K562 (cell line): Measurements from ENCODE around the gene ATXN1. TPM values are rescaled to one million over a fixed set of nuclear protein-coding genes. Genes with fewer than 3 reads are reported as not detected.

Experiments used
- DPF2 ChIP-seq: fragments of 450-650 bp; IDR thresholded peaks from 2 replicates; pipeline ENCODE4 v1.6.1; 2016
- FOS ChIP-seq: IDR thresholded peaks from 3 replicates; pipeline ENCODE4 v1.6.1; 2011; ENCODE audit not compliant: insufficient read length; ENCODE audit errors: extremely low read depth
- FOXK1 ChIP-seq: sonication (generic); formaldehyde crosslinking; IDR thresholded peaks from 2 replicates; pipeline ENCODE4 v1.8.0; 2022; ENCODE audit warnings: missing genetic modification reagents, mild to moderate bottlenecking, borderline replicate concordance
- GTF3C2 ChIP-seq: IDR thresholded peaks from 3 replicates; pipeline ENCODE4 v1.6.1; 2011; ENCODE audit warnings: borderline replicate concordance, mild to moderate bottlenecking, moderate library complexity; ENCODE audit not compliant: insufficient read length; ENCODE audit errors: extremely low read depth
- MGA ChIP-seq: fragments of 450-650 bp; IDR thresholded peaks from 2 replicates; pipeline ENCODE4 v1.6.1; 2016; ENCODE audit warnings: mild to moderate bottlenecking, moderate library complexity
- RBM39 ChIP-seq: fragments of 200-400 bp; formaldehyde crosslinking; optimal IDR thresholded peaks from 2 replicates; pipeline ENCODE3; 2018; ENCODE audit warnings: low read depth, low read length
- STAG1 ChIP-seq: sonication (generic); formaldehyde crosslinking; IDR thresholded peaks from 2 replicates; pipeline ENCODE4 v1.5.0; 2020; ENCODE audit warnings: missing genetic modification reagents, borderline replicate concordance
- ZKSCAN8 ChIP-seq: fragments of 200-800 bp; sonication (Bioruptor generic); IDR thresholded peaks from 2 replicates; pipeline ENCODE4 v1.6.1; 2016; ENCODE audit warnings: missing genetic modification characterization, missing compliant biosample characterization
- ZNF143 ChIP-seq: sonication (generic); formaldehyde crosslinking; IDR thresholded peaks from 2 replicates; pipeline ENCODE4 v1.9.0; 2022; ENCODE audit warnings: mild to moderate bottlenecking, missing genetic modification reagents
- ZNF212 ChIP-seq: fragments of 450-650 bp; formaldehyde crosslinking; IDR thresholded peaks from 2 replicates; pipeline ENCODE4 v1.4.0; 2020; ENCODE audit warnings: mild to moderate bottlenecking
- ZNF282 ChIP-seq: sonication (generic); formaldehyde crosslinking; IDR thresholded peaks from 2 replicates; pipeline ENCODE4 v1.8.1; 2023; ENCODE audit warnings: missing genetic modification reagents
- polyA plus RNA-seq, 8 experiments: library from polyadenylated mRNA; depleted of rRNA in 4 of 8; stranded (reverse) in 5 of 8; unstranded in 3 of 8; fragments of >200 nt; fragmentation: Nextera tagmentation in 2 of 8; fragmentation: Illumina TruSeq in 1 of 8; extraction: Ambion mirVana in 2 of 8; extraction: Trizol in 1 of 8; gene quantifications; 2 replicates each; pipeline versions ENCODE4 v1.2.1 to v1.2.3, GENCODE V29; 2011 to 2014; ENCODE audit warnings: inconsistent platforms in 1 of 8, missing spikeins in 1 of 8
- total RNA-seq, 7 experiments: library from RNA; depleted of rRNA in 6 of 7; stranded (reverse); fragments of >200 nt in 6 of 7; fragmentation: Illumina TruSeq in 2 of 7; extraction: Trizol in 2 of 7; gene quantifications; 2 replicates each; pipeline versions ENCODE4 v1.2.1 to v1.2.3, GENCODE V29; 2011 to 2021; ENCODE audit warnings: low replicate concordance in 1 of 7
- TF ChIP-seq, protein P1 (sequence below): sonication (generic); formaldehyde crosslinking; IDR thresholded peaks from 2 replicates; pipeline ENCODE4 v1.8.0; 2022; ENCODE audit warnings: mild to moderate bottlenecking, missing genetic modification reagents

Gene ATXN1
- total and polyA plus RNA-seq, 9 of the 15 experiments (the other 6 are each of a cell fraction or from before 2014, with no cell fraction given), result under 0.01 to 1.2 (median 0.58) TPM

DNA sequence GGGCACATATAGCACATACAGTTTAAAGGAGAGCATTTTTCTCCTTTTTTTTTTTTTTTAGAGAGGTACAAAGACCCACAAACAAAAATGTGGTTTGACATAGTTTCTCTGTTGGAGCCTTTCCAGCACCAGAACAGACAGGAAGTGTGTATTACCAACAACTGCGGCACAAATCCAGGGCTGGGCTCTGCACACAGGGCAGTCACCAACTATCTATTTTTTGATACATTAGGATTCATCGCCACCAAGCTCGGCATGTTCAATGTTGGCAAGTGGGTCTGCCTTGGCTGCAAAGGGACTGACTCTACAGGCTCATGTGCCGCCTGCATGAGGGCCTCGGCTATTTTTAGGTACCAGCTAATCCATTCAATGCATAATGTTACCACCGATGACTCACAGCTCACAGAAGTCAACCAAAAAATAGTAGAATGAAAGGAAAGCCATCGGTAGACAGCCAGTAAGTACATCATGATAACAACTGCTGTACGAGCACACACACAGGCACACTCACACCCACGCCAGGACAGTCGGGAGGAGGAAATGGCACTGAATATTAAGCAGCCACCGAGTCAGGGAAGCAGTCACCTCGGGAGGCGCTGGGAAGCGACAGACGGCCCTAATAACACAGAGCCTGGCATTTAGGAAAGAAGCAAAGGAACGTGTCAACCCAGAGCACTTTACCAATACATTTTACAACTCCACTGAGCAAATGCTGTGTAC lies 441.3 kb downstream of the ATXN1 start (continued):
- no peak for TF ChIP-seq GTF3C2
- TF ChIP-seq ZNF212 (CRISPR knock-in tag), result 0 out of 2 replicates have a peak, but pooled peaks have one; percentile 16
- TF ChIP-seq FOXK1 (CRISPR knock-in tag), result 0 out of 2 replicates have a peak, but pooled peaks have one; percentile 82
- peak; percentile 69 for TF ChIP-seq FOS
- no peak for TF ChIP-seq RBM39
- TF ChIP-seq, protein P1, sequence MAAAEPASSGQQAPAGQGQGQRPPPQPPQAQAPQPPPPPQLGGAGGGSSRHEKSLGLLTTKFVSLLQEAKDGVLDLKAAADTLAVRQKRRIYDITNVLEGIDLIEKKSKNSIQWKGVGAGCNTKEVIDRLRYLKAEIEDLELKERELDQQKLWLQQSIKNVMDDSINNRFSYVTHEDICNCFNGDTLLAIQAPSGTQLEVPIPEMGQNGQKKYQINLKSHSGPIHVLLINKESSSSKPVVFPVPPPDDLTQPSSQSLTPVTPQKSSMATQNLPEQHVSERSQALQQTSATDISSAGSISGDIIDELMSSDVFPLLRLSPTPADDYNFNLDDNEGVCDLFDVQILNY (CRISPR knock-in tag), result no peak
- peak; percentile 95 for TF ChIP-seq DPF2
- TF ChIP-seq ZNF282 (CRISPR knock-in tag), result no peak
- no peak for TF ChIP-seq ZNF143
- 0 out of 2 replicates have a peak, but pooled peaks have one; percentile 67 for TF ChIP-seq ZKSCAN8 (CRISPR knock-in tag)
- TF ChIP-seq STAG1 (CRISPR knock-in tag), result no peak
- peak; percentile 59; the same call in 1 of the 2 replicates for TF ChIP-seq MGA
